Dendritic cell treated with granulocyte-macrophage colony-stimulating factor and Interleukin-4, amounts not matched to agents 40 ng/mL and 50 ng/mL, for 4 days (primary cell): Measurements from ENCODE around the gene TRIM73.
A peak's percentile ranks its signal among the peaks of the same experiment; 100 is the strongest.
"Not testable (repeated sequence)": the region's sequence is repeated elsewhere in the genome, so short reads cannot be mapped to it uniquely, and the experiment has no call there.

ENCODE experiments used
- H3K27ac Mint-ChIP-seq: one replicate; pipeline ENCODE4 v1.8.0; 2022; ENCODE audit warnings: mild to moderate bottlenecking, mixed read lengths
- H3K27me3 Mint-ChIP-seq: one replicate; pipeline ENCODE4 v1.8.0; 2022; ENCODE audit warnings: mild to moderate bottlenecking, mixed read lengths
- H3K36me3 Mint-ChIP-seq: one replicate; pipeline ENCODE4 v1.8.0; 2022; ENCODE audit warnings: low read depth, mixed read lengths
- H3K4me1 Mint-ChIP-seq: one replicate; pipeline ENCODE4 v1.8.0; 2022; ENCODE audit warnings: low read depth, mixed read lengths
- H3K4me3 Mint-ChIP-seq: one replicate; pipeline ENCODE4 v1.8.0; 2022; ENCODE audit warnings: mild to moderate bottlenecking, moderate library complexity, mixed read lengths
- H3K9me3 Mint-ChIP-seq: one replicate; pipeline ENCODE4 v1.8.0; 2022; ENCODE audit warnings: mixed read lengths
- intact Hi-C: fragments of 100-400 bp; cut with micrococcal nuclease; formaldehyde crosslinking; loops from one replicate; pipeline ENCODE4 v1.15.0; 2022

TRIM73 gene

GRCh38 chr7:75395329-75395728 lies at the start of gene TRIM73:
TRIM73 (plus strand) TSS chr7:75395629; CDS start chr7:75398934, 3,305 bp downstream.
- H3K27ac Mint-ChIP-seq, H3K9me3 Mint-ChIP-seq, H3K4me1 Mint-ChIP-seq, H3K27me3 Mint-ChIP-seq, intact Hi-C loops, H3K4me3 Mint-ChIP-seq, H3K36me3 Mint-ChIP-seq: not testable (repeated sequence)

GRCh38 chr7:75358671-75359541 lies 36.5 kb upstream of the TRIM73 start:
- H3K9me3 Mint-ChIP-seq, H3K4me1 Mint-ChIP-seq, intact Hi-C loops, H3K27ac Mint-ChIP-seq, H3K36me3 Mint-ChIP-seq, H3K27me3 Mint-ChIP-seq: not testable (repeated sequence)
- peak overlapping the region; percentile 9 for H3K4me3 Mint-ChIP-seq

GRCh38 chr7:75359542-75359848 lies 35.9 kb upstream of the TRIM73 start:
- H3K27ac Mint-ChIP-seq, H3K4me3 Mint-ChIP-seq, H3K9me3 Mint-ChIP-seq, H3K4me1 Mint-ChIP-seq, H3K27me3 Mint-ChIP-seq, intact Hi-C loops, H3K36me3 Mint-ChIP-seq: not testable (repeated sequence)

GRCh38 chr7:75364079-75364478 lies 31.4 kb upstream of the TRIM73 start:
- H3K4me1 Mint-ChIP-seq, H3K4me3 Mint-ChIP-seq, H3K27me3 Mint-ChIP-seq, intact Hi-C loops, H3K36me3 Mint-ChIP-seq, H3K9me3 Mint-ChIP-seq, H3K27ac Mint-ChIP-seq: not testable (repeated sequence)

- H3K27ac Mint-ChIP-seq, H3K9me3 Mint-ChIP-seq, H3K4me3 Mint-ChIP-seq, H3K4me1 Mint-ChIP-seq, intact Hi-C loops, H3K36me3 Mint-ChIP-seq, H3K27me3 Mint-ChIP-seq: not testable (repeated sequence)
Observed at GRCh38 chr7:75366643-75367042, 28.8 kb upstream of the TRIM73 start.

- H3K27me3 Mint-ChIP-seq, H3K9me3 Mint-ChIP-seq, H3K4me3 Mint-ChIP-seq, H3K36me3 Mint-ChIP-seq, H3K27ac Mint-ChIP-seq, intact Hi-C loops, H3K4me1 Mint-ChIP-seq: not testable (repeated sequence)
Observed at GRCh38 chr7:75367313-75367712, 28.1 kb upstream of the TRIM73 start.

GRCh38 chr7:75374144-75374518 lies 21.3 kb upstream of the TRIM73 start:
- H3K4me3 Mint-ChIP-seq, H3K27ac Mint-ChIP-seq, intact Hi-C loops, H3K27me3 Mint-ChIP-seq, H3K9me3 Mint-ChIP-seq, H3K36me3 Mint-ChIP-seq, H3K4me1 Mint-ChIP-seq: not testable (repeated sequence)

GRCh38 chr7:75374519-75375317 lies 20.7 kb upstream of the TRIM73 start:
- H3K36me3 Mint-ChIP-seq, H3K27ac Mint-ChIP-seq, H3K4me3 Mint-ChIP-seq, H3K27me3 Mint-ChIP-seq, H3K4me1 Mint-ChIP-seq, intact Hi-C loops, H3K9me3 Mint-ChIP-seq: not testable (repeated sequence)

- H3K36me3 Mint-ChIP-seq, H3K4me1 Mint-ChIP-seq, H3K27me3 Mint-ChIP-seq, H3K9me3 Mint-ChIP-seq, H3K27ac Mint-ChIP-seq, H3K4me3 Mint-ChIP-seq, intact Hi-C loops: not testable (repeated sequence)
Observed at GRCh38 chr7:75393194-75393593, 2.2 kb upstream of the TRIM73 start.

- intact Hi-C loops, H3K36me3 Mint-ChIP-seq, H3K4me1 Mint-ChIP-seq, H3K9me3 Mint-ChIP-seq, H3K27ac Mint-ChIP-seq, H3K27me3 Mint-ChIP-seq, H3K4me3 Mint-ChIP-seq: not testable (repeated sequence)
Observed at GRCh38 chr7:75397865-75398264, 2.4 kb downstream of the TRIM73 start.

GRCh38 chr7:75398771-75399700 lies 3.6 kb downstream of the TRIM73 start:
- H3K4me1 Mint-ChIP-seq, H3K36me3 Mint-ChIP-seq, H3K9me3 Mint-ChIP-seq, H3K27ac Mint-ChIP-seq, intact Hi-C loops, H3K27me3 Mint-ChIP-seq, H3K4me3 Mint-ChIP-seq: not testable (repeated sequence)

- H3K9me3 Mint-ChIP-seq, H3K27ac Mint-ChIP-seq, H3K4me1 Mint-ChIP-seq, H3K36me3 Mint-ChIP-seq, intact Hi-C loops, H3K4me3 Mint-ChIP-seq, H3K27me3 Mint-ChIP-seq: not testable (repeated sequence)
Observed at GRCh38 chr7:75400575-75400974, 5.1 kb downstream of the TRIM73 start.

GRCh38 chr7:75403455-75404443 lies 8.3 kb downstream of the TRIM73 start:
- H3K4me3 Mint-ChIP-seq, intact Hi-C loops, H3K9me3 Mint-ChIP-seq, H3K4me1 Mint-ChIP-seq, H3K27ac Mint-ChIP-seq, H3K27me3 Mint-ChIP-seq, H3K36me3 Mint-ChIP-seq: not testable (repeated sequence)
